HCT116 (cell line): ENCODE data around the gene AK4. TPM values are rescaled to one million over a fixed set of nuclear protein-coding genes. Genes with fewer than 3 reads are reported as not detected.

Experiments used
- ATAC-seq: fragments of 200-7000 bp; cut with Tn5 transposase; 2 replicates; pipeline ENCODE4 v1.9.1; 2020; ENCODE audit warnings: mild to moderate bottlenecking, moderate library complexity
- BruUV-seq: library from RNA; stranded (reverse); fragments of 400-500 nt; replicated peaks from 2 replicates; lab custom pipeline; 2021; lab: Mats Ljungman, UMichigan
- CTCF ChIA-PET: fragments of 300-600 bp; sonication (Branson Sonifier 250); formaldehyde crosslinking; loops from one replicate; lab custom pipeline; 2021; ENCODE audit warnings: antibody characterized with exemption; lab: Charles Lee
- POLR2A ChIA-PET: fragments of 300-600, 350-600 bp; sonication (Branson Sonifier 250); formaldehyde crosslinking; loops from one replicate; lab custom pipeline; 2021; ENCODE audit warnings: antibody characterized with exemption; lab: Charles Lee
- RAD21 ChIA-PET, 2 experiments: fragments of 300-600 bp; sonication (Branson Sonifier 250); formaldehyde crosslinking; loops; one replicate each; lab custom pipeline; 2023; ENCODE audit warnings: low total read pairs in 2 of 2; ENCODE audit not compliant: uncharacterized antibody in 2 of 2, unreplicated experiment in 2 of 2, low non-redundant PET in 1 of 2; lab: Charles Lee
- DNase-seq: peaks from one replicate; pipeline ENCODE4 v3.0.0-alpha.2; 2010; ENCODE audit warnings: low read depth, low spot score
- H2AFZ ChIP-seq: fragments of 200-600 bp; shearing (Covaris generic), sonication (generic); 2 replicates; pipeline ENCODE4 v1.6.1; 2017; ENCODE audit warnings: low read depth, mixed run types, mixed read lengths, antibody characterized with exemption, low read length; ENCODE audit not compliant: poor library complexity, severe bottlenecking
- H3K27ac ChIP-seq: 2 replicates; pipeline ENCODE4 v1.5.1; 2012; ENCODE audit warnings: low read depth, low read length
- H3K27me3 ChIP-seq: fragments of 200-600 bp; sonication (generic); 2 replicates; pipeline ENCODE4 v1.6.1; 2016; ENCODE audit warnings: mixed run types, low read length, mixed read lengths; ENCODE audit not compliant: insufficient read depth
- H3K36me3 ChIP-seq, 2 experiments: fragments of 200-500 bp in 1 of 2; fragments of 200-600 bp in 1 of 2; sonication (Bioruptor generic) in 1 of 2; sonication (generic) in 1 of 2; 2 replicates each; pipeline versions ENCODE4 v1.5.1 to v1.6.1; 2014 to 2016; ENCODE audit warnings: low read length in 2 of 2, inconsistent platforms in 1 of 2, mixed read lengths in 1 of 2, mixed run types in 1 of 2; ENCODE audit not compliant: insufficient read depth in 2 of 2, control insufficient read depth in 1 of 2
- H3K4me1 ChIP-seq, 2 experiments: fragments of 200-600 bp in 1 of 2; sonication (generic) in 1 of 2; 2 replicates each; pipeline versions ENCODE4 v1.5.1 to v1.6.1; 2012 to 2017; ENCODE audit warnings: low read length in 2 of 2, inconsistent platforms in 1 of 2, mild to moderate bottlenecking in 1 of 2, mixed read lengths in 1 of 2, mixed run types in 1 of 2, moderate library complexity in 1 of 2; ENCODE audit not compliant: insufficient read depth in 2 of 2, control insufficient read depth in 1 of 2
- H3K4me2 ChIP-seq: fragments of 200-600 bp; sonication (generic); 2 replicates; pipeline ENCODE4 v1.6.1; 2017; ENCODE audit warnings: mixed run types, low read length, mixed read lengths
- H3K4me3 ChIP-seq, 2 experiments: fragments of 200-600 bp in 1 of 2; sonication (generic) in 1 of 2; replicated peaks in 1 of 2; 2 replicates each; pipeline ENCODE4 v1.5.1; 2011 to 2016; ENCODE audit warnings: low read length in 2 of 2, control low read depth in 1 of 2, low read depth in 1 of 2, mild to moderate bottlenecking in 1 of 2, mixed read lengths in 1 of 2, mixed run types in 1 of 2
- H3K79me2 ChIP-seq: fragments of 200-600 bp; sonication (generic); 2 replicates; pipeline ENCODE4 v1.6.1; 2017; ENCODE audit warnings: mild to moderate bottlenecking, mixed run types, low read length, moderate library complexity, mixed read lengths; ENCODE audit not compliant: insufficient read depth
- H3K9ac ChIP-seq: fragments of 200-600 bp; sonication (generic); 2 replicates; pipeline ENCODE4 v1.6.1; 2016; ENCODE audit warnings: low read length, mixed read lengths
- H3K9me2 ChIP-seq: fragments of 200-600 bp; sonication (generic), shearing (Covaris generic); 2 replicates; pipeline ENCODE4 v1.6.1; 2017; ENCODE audit warnings: mixed run types, mild to moderate bottlenecking, moderate library complexity; ENCODE audit not compliant: insufficient read depth
- H3K9me3 ChIP-seq, 2 experiments: fragments of 200-500 bp in 1 of 2; fragments of 200-600 bp in 1 of 2; sonication (Bioruptor generic) in 1 of 2; sonication (generic) in 1 of 2; 2 replicates each; pipeline ENCODE4 v1.6.1; 2014 to 2017; ENCODE audit warnings: low read length in 2 of 2, mixed read lengths in 2 of 2, inconsistent platforms in 1 of 2, low read depth in 1 of 2, mild to moderate bottlenecking in 1 of 2, mixed run types in 1 of 2, moderate library complexity in 1 of 2; ENCODE audit not compliant: control insufficient read depth in 1 of 2, insufficient read depth in 1 of 2
- H4K20me1 ChIP-seq: fragments of 200-600 bp; sonication (generic), shearing (Covaris generic); 2 replicates; pipeline ENCODE4 v1.6.1; 2017; ENCODE audit warnings: mixed run types, mild to moderate bottlenecking, moderate library complexity; ENCODE audit not compliant: insufficient read depth
- ATF3 ChIP-seq: IDR thresholded peaks from 2 replicates; pipeline ENCODE4 v1.6.1; 2012
- CEBPB ChIP-seq: IDR thresholded peaks from 2 replicates; pipeline ENCODE4 v1.6.1; 2012; ENCODE audit warnings: low read depth
- EGR1 ChIP-seq: IDR thresholded peaks from 2 replicates; pipeline ENCODE4 v1.6.1; 2012; ENCODE audit warnings: low read depth
- EZH2 ChIP-seq: fragments of 200-600 bp; sonication (generic); IDR thresholded peaks from 2 replicates; pipeline ENCODE4 v1.6.1; 2017; ENCODE audit warnings: antibody characterized with exemption, mixed run types
- EZH2phosphoT487 ChIP-seq: fragments of 200-600 bp; IDR thresholded peaks from 2 replicates; pipeline ENCODE4 v1.6.1; 2018; ENCODE audit warnings: antibody characterized with exemption, borderline replicate concordance
- MAX ChIP-seq: IDR thresholded peaks from 2 replicates; pipeline ENCODE4 v1.6.1; 2012
- SIN3A ChIP-seq: IDR thresholded peaks from 2 replicates; pipeline ENCODE4 v1.6.1; 2012; ENCODE audit warnings: low read depth
- YY1 ChIP-seq: IDR thresholded peaks from 2 replicates; pipeline ENCODE4 v1.6.1; 2011; ENCODE audit warnings: low read length, low read depth, moderate library complexity, mild to moderate bottlenecking; ENCODE audit not compliant: insufficient replicate concordance; ENCODE audit errors: extremely low read depth
- intact Hi-C: fragments of 100-400 bp; cut with micrococcal nuclease; formaldehyde crosslinking; loops from 2 replicates; pipeline ENCODE4 v1.10.0; 2022
- total RNA-seq: library from RNA; stranded (reverse); gene quantifications from one replicate; pipeline ENCODE4 v1.2.1, GENCODE V29; 2021; ENCODE audit not compliant: unreplicated experiment
- TF ChIP-seq, protein P1 (sequence below): IDR thresholded peaks from 2 replicates; pipeline ENCODE4 v1.6.1; 2012; ENCODE audit warnings: low read depth

The AK4 gene
- total RNA-seq, 1 experiment from 2014 or later: 51.5 TPM

DNA sequence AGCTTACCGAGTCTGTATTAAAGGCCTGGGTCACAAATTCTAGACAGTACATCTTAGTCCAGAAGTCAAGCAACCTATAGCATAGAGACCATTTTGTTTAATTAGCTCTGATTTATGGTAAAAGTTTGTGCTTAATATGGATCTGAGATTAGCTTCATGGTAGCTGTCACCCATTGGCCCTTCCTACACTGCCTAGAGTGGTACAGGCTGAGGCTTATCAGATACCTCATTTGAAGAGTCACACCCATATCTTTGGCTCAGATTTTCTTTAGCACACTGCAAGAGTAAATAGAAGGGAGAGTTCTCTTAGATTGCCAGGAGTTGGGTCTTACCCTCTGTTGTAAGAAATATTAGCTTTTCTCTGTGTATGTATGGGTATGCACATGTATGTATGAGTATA is 3.6 kb downstream of the AK4 start:
- H3K36me3 ChIP-seq: 0 out of 4 replicates have a peak, but pooled peaks cover 0 to 2% of the 10 kb centered on the region in 2 experiments
- no peak overlapping the region for H3K4me3 ChIP-seq
- intact Hi-C loops: no loop called here
- no peak overlapping the region for H2AFZ ChIP-seq
- peaks cover 75% of the 10 kb centered on the region for H3K79me2 ChIP-seq
- no peaks in the 10 kb centered on the region for H3K27me3 ChIP-seq
- ChIA-PET CTCF (no interaction called here), POLR2A (no interaction called here), RAD21 (interaction anchor here in 1 of 2 experiments (1.0 kb wide), 1 partner anchor 19 kb away, joined by 3 read pairs; no protein-coding TSS in a partner anchor)
- DNase-seq: no peak
- ATAC-seq: no peak
- H4K20me1 ChIP-seq: no peaks in the 10 kb centered on the region
- no peaks in the 10 kb centered on the region for H3K9me2 ChIP-seq
- no peaks in the 10 kb centered on the region for H3K9me3 ChIP-seq
- H3K9ac ChIP-seq: no peak overlapping the region
- H3K4me1 ChIP-seq: peaks cover 4 to 16% of the 10 kb centered on the region in 2 experiments
- TF ChIP-seq SIN3A (no peak), EZH2phosphoT487 (no peak), CEBPB (no peak), YY1 (no peak), ATF3 (no peak), MAX (no peak), EZH2 (no peak), EGR1 (no peak)
- TF ChIP-seq, protein P1, sequence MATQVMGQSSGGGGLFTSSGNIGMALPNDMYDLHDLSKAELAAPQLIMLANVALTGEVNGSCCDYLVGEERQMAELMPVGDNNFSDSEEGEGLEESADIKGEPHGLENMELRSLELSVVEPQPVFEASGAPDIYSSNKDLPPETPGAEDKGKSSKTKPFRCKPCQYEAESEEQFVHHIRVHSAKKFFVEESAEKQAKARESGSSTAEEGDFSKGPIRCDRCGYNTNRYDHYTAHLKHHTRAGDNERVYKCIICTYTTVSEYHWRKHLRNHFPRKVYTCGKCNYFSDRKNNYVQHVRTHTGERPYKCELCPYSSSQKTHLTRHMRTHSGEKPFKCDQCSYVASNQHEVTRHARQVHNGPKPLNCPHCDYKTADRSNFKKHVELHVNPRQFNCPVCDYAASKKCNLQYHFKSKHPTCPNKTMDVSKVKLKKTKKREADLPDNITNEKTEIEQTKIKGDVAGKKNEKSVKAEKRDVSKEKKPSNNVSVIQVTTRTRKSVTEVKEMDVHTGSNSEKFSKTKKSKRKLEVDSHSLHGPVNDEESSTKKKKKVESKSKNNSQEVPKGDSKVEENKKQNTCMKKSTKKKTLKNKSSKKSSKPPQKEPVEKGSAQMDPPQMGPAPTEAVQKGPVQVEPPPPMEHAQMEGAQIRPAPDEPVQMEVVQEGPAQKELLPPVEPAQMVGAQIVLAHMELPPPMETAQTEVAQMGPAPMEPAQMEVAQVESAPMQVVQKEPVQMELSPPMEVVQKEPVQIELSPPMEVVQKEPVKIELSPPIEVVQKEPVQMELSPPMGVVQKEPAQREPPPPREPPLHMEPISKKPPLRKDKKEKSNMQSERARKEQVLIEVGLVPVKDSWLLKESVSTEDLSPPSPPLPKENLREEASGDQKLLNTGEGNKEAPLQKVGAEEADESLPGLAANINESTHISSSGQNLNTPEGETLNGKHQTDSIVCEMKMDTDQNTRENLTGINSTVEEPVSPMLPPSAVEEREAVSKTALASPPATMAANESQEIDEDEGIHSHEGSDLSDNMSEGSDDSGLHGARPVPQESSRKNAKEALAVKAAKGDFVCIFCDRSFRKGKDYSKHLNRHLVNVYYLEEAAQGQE: no peak
- no peak overlapping the region for H3K4me2 ChIP-seq
- H3K27ac ChIP-seq: no peak overlapping the region
- no TSS peak for BruUV-seq
